GM12892 (cell line): Measurements from ENCODE around the gene STK17A.

Experiments
- POLR2AphosphoS5 ChIP-seq: IDR thresholded peaks from 2 replicates; pipeline ENCODE4 v1.6.1; 2011; ENCODE audit warnings: low read depth, low read length, control low read depth
- TAF1 ChIP-seq: IDR thresholded peaks from 2 replicates; pipeline ENCODE4 v1.6.1; 2011; ENCODE audit warnings: low read depth, mild to moderate bottlenecking, control low read depth, low read length, borderline replicate concordance

DNA sequence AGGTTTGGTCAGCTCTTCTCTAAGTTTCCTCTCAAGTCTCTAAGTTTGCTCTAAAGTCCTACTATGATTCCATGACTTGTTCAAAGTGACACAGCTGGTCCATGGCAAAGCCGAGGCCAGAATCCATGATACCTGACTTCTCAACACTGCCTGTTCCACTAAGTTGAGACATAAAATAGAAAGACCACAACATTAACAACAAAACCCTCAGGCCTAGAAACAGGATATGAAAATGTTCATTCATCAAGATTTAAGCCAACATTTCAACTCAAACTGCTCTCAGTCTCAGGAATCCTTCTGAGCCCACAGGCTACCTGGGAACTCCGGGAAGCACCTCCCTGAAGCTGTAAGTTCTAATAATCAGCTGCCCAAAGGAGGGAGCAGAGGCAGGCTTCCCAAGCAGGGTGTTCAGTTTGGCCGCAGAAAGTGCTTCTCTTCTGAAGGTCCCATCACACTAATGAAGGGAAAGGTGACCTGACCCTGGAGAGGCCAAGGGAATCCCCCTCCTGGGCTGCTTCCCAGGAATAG is 62.9 kb downstream of the STK17A start:
- TF ChIP-seq POLR2AphosphoS5, result no peak
- TF ChIP-seq TAF1, result no peak
